ENCODE results near the gene BCL11B. TPM values are rescaled to one million over a fixed set of nuclear protein-coding genes. Genes with fewer than 3 reads are reported as not detected.

The BCL11B gene
- total and polyA plus RNA-seq, 2 experiments from 2014 or later: 0.04 to 2.8 TPM

- no peaks in the 10 kb centered on the region for H3K36me3 ChIP-seq
- H3K9me3 ChIP-seq (ENCODE audit: low read depth): no peaks in the 10 kb centered on the region
- no peak for DNase-seq (ENCODE audit: low read depth in 1 of 2, low spot score in 1 of 2)
- H3K27me3 ChIP-seq: no peaks in the 10 kb centered on the region
- no peak overlapping the region for H3K27ac ChIP-seq
- H3K4me3 ChIP-seq: no peak overlapping the region
- TF ChIP-seq CTCF (IDR thresholded peaks at IDR 0.05; ENCODE audit: low read depth, low read length): no peak
- peaks cover 4% of the 10 kb centered on the region for H3K4me1 ChIP-seq (ENCODE audit: low read depth)
Measured at GRCh38 chr14:99258876-99259726, 12.9 kb downstream of the BCL11B start.

- TF ChIP-seq CTCF (IDR thresholded peaks at IDR 0.05; ENCODE audit: low read depth, low read length): no peak
- no peak overlapping the region for H3K4me3 ChIP-seq
- no peak overlapping the region for H3K27ac ChIP-seq
- H3K4me1 ChIP-seq (ENCODE audit: low read depth): peaks cover 4% of the 10 kb centered on the region
- H3K27me3 ChIP-seq: no peaks in the 10 kb centered on the region
- no peaks in the 10 kb centered on the region for H3K9me3 ChIP-seq (ENCODE audit: low read depth)
- H3K36me3 ChIP-seq: no peaks in the 10 kb centered on the region
- DNase-seq (ENCODE audit: low read depth in 1 of 2, low spot score in 1 of 2): no peak
Measured at GRCh38 chr14:99258341-99258861, 13.6 kb downstream of the BCL11B start.

- H3K27me3 ChIP-seq: no peaks in the 10 kb centered on the region
- H3K9me3 ChIP-seq (ENCODE audit: low read depth): no peaks in the 10 kb centered on the region
- no peak overlapping the region for H3K4me3 ChIP-seq
- no peak for TF ChIP-seq CTCF (IDR thresholded peaks at IDR 0.05; ENCODE audit: low read depth, low read length)
- peaks cover 4% of the 10 kb centered on the region for H3K4me1 ChIP-seq (ENCODE audit: low read depth)
- no peak overlapping the region for H3K27ac ChIP-seq
- H3K36me3 ChIP-seq: no peaks in the 10 kb centered on the region
- DNase-seq (ENCODE audit: low read depth in 1 of 2, low spot score in 1 of 2): no peak
Measured at GRCh38 chr14:99257673-99258221, 14.2 kb downstream of the BCL11B start.

GRCh38 chr14:99257122-99257672 lies 14.8 kb downstream of the BCL11B start:
- no peak for TF ChIP-seq CTCF (IDR thresholded peaks at IDR 0.05; ENCODE audit: low read depth, low read length)
- Histone ChIP-seq H3K9me3 (ENCODE audit: low read depth) (no peaks in the 10 kb centered on the region), H3K27ac (no peak overlapping the region), H3K27me3 (no peaks in the 10 kb centered on the region), H3K36me3 (no peaks in the 10 kb centered on the region), H3K4me1 (ENCODE audit: low read depth) (peaks cover 4% of the 10 kb centered on the region), H3K4me3 (no peak overlapping the region)
- DNase-seq (ENCODE audit: low read depth in 1 of 2, low spot score in 1 of 2): no peak

- TF ChIP-seq CTCF (IDR thresholded peaks at IDR 0.05; ENCODE audit: low read depth, low read length): no peak
- H3K9me3 ChIP-seq (ENCODE audit: low read depth): no peaks in the 10 kb centered on the region
- no peak for DNase-seq (ENCODE audit: low read depth in 1 of 2, low spot score in 1 of 2)
- H3K4me1 ChIP-seq (ENCODE audit: low read depth): peaks cover 4% of the 10 kb centered on the region
- no peaks in the 10 kb centered on the region for H3K27me3 ChIP-seq
- H3K36me3 ChIP-seq: no peaks in the 10 kb centered on the region
- H3K27ac ChIP-seq: no peak overlapping the region
- no peak overlapping the region for H3K4me3 ChIP-seq
Measured at GRCh38 chr14:99256483-99256874, 15.5 kb downstream of the BCL11B start.
